Measurements from ENCODE around the gene UMODL1.

UMODL1 gene

DNA sequence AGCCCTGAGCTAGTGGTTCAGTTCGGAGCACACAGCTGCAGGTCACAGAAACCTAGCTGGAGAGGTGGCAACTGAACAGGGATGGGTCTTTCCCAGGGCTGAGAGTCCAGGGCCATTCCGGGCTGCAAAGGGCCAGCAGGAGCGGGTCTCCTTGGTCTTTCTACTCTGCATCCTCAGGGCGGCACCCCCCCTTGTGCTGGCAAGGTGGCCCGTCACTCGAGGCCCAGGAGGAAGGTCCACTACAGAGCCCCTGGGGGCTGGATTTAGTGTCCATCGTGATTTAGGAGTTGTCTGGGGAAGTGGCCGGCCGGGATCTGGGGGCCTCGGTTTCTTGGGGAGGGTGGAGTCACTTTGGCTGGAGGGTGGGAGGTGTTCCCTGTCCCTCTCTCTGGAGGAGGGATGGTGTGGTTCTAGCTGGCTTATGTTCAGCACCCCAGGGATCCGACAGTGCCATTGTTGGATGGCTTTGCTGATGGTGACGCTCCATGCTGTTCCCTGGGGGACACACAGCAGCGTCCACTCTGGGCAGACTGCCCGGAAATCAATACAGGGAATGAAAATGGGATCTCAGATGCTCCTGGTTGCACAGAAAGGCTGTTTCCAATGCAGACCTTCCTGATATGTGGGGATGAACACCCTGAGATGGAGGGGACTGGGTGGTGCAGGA, 64.4 kb downstream of the UMODL1 start:
- DNase-seq, result no peak

DNA sequence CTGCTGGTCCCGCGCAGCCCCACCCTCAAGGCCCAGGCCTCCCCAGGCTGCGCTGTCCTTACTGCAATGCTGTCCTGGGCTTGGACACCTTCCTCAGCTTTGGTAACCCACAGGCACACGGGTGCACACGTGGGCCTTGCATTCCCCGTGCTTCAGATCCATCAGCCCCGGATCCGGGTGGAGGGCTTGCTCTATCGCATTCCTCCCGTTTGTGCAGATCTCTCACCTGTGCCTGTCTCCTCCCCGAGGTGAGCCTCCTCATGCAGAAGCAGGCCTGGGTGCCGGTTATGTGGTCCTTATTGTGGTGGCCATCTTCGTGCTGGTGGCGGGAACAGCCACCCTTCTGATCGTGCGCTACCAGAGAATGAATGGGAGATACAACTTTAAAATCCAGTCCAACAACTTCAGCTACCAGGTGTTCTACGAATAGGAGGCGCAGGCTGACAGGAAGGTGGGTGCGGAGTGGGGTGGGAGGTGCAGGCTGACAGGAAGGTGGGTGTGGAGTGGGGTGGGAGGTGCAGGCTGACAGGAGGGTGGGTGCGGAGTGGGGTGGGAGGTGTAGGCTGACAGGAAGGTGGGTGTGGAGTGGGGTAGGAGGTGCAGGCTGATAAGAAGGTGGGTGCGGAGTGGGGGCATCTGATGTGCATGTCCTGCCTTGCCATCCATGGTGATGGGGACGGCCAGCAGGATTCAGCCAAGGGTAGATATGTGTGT, 66.2 kb downstream of the UMODL1 start:
- DNase-seq, result no peak

DNA sequence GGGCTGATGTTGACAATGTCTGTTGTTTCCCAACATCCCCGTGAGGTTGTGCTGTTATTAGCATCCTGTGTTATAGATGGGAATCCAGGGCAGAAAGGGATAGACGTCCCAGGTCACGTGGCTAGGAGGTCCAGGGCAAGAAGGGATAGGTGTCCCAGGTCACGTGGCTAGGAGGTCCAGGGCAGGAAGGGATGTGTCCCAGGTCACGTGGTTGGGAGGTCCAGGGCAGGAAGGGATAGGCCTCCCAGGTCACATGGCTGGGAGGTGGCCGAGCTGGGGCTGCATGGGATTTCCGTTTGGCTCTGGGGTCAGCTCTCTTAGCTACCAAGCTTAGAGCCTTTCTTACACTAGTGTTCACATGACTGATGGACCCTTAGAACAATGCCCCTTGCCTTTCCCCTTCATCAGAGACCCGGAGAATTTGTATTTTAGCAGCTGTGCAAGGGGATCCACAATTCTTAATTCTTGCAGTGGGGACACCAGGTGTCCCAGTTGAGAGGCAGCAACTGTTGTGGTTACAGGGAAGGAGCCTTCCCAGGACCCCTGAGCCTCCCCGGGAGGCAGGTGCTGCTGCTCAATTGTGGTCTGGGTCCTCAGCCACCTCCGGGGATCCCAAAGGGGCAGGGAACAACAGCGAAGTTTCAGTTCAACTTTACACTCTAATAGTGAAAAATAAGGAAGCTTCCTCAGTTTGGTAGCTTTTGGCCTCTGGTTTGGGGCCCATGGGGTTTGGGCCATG, 69.2 kb downstream of the UMODL1 start:
- no peak for DNase-seq

DNA sequence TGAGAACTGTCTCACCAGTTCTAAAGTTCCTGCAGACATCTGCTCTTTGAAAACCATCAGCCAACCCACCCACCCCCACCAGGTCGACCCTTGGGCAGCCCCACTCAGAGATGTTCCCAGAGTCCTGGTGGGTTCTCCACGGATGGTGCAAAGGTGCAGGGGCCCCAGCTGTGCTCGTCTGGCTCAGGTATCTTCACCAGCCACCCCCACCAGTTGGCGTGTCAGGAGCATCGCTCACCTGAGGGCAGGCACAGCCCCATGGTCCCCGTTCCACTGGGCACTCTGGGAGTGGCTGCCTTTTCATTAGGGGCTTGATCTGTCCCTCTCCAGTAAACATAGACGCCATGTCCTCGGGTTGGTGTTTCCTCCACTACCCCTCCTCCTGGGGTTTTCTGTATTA, 70.5 kb downstream of the UMODL1 start:
- DNase-seq, result no peak

DNA sequence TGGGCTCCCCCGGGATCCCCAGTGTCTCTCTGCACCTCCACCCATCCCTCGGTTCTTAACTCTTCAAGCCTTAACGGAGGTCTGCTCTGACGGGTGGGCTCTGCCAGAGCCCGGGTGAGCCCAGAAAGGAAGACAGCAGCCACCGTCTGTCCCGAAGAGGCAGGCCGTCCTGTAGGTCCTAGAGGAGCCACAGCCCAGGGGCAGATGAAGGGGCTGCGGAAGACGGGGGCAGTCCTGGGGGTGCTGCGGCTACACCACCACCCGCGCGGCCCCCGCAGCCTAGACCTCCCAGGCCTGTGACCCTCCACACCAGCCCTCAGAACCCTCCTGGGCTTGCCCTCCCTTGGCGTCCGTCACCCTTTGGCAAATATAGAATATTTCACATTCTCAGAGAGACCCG, 71.0 kb downstream of the UMODL1 start:
- DNase-seq, result no peak

DNA sequence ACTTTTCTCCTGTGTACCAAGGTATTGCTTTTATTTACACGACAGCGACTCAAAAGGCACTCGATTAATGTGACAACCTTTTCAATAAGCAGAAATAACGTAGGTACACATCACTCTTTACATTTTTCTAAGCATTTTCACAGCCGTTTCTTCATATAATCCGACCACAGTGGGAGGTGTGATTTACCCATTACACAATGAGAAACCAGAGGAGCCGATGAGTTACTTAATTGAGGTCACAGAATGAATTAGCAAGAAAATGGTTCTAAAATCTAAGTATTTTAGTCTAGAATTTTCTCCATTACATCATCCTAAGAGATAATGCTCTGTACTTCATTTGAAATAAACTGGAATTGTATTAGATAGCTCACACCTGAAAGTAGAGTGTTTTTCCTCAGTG, 71.5 kb downstream of the UMODL1 start:
- no peak for DNase-seq

DNA sequence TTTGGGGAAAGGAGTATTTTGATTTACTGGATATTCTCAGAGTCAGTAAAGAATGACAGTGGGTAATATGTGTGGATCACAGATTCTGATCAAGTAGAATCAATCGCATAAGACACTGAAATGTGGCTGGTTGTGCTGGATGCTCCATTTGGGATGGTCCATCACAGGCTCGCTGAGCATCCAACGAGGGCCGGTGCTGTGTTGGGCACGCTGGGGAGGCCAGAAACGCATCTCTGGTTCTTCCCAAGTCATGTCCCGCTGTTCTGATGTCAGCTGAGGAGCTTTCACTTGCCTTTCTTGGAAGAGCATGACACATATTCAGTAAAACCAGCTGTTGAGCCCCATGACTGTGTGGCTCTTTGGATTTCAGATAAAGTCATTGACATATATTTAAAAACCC, 72.0 kb downstream of the UMODL1 start:
- peak; percentile 34 for DNase-seq

DNA sequence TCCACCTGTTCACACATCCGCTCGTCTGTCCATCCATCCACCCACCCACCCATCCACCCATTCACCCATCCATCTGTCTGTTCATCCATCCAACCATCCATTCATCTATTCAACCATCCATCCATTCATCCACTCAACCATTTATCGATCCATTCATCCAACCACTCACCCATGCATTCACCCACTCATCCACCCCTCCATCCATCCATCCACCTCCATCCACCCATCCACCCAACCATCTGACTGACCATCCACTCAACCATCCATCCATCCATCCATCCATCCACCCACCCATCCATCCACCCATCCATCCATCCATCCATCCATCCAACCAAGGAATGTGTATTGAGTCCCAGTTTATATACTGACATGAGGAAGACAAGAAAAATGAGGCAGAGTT, 73.1 kb downstream of the UMODL1 start:
- no peak for DNase-seq

DNA sequence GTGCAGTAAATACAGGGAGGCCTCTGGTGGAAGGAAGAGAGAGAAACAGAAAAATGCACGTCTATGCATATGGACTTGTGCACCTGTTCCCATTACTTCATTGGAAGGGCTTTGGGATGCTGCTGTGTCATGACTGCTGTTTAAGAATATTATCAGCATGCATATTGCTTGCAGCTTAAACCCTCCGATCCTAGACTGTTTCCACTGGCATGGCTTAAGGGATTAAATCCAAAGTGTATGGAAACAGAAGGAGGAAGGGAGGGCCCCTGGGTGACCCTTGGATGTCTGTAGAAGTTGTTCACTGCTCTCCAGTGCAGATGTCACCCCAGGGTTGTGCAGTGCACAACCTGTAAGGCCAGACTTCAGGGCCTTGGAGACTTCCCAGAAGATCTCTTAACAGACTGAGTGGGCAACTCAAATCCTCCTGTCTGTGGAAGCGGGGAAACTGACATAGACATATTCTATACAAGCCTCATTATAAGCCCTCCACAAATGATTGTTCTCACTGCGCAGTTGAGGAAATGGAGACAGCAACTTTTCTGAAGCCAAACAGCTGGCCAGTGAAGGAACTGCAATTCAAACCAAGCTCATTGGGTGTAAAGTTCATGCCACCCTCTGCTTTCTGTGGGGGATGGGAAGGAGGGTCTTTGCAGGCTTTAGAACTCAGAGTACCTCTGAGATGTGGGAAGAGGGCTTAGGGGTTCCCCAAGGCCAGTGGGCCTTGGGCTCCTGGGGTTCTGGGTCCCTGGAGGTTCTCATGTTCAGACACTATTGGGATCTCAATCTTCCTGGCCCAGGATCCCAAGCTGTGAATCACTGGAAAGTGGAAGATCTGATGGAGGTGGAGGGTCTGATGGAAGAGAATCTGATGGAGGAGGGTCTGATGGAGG, 73.8 kb downstream of the UMODL1 start:
- DNase-seq, result no peak

DNA sequence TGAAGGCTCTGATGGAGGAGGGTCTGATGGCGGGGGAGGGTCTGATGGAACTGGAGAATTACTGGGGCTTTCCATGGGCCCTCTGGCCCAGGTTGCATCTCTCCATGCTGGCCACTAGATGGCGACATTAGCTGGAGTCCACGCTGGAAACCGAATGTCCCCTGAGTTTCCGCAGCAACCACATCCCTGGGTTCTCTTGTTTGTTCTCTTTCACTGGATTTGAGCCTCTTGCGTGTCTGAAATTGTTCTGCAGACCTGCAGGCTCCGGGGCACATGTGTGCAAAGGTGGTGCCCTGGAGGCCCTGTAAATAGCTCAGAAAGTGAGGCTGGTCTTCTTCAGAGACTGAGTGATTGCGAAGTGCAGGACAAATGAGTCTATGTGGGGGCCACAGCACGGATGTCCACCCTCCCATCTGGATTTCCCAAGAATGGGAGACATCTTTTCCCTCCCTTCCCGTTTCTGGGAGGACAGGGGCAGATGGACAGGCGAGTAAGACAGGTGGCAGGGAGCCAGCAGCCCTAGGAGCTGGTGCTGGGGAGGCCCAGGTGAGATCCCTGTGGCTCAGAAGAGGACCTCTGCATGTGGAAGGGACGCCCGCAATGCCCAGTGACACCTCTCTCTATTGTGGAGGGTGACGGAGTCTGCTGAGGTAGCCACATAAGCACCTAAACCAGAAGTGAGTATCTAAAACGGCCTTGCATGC, 74.6 kb downstream of the UMODL1 start:
- DNase-seq, result peak; percentile 80

DNA sequence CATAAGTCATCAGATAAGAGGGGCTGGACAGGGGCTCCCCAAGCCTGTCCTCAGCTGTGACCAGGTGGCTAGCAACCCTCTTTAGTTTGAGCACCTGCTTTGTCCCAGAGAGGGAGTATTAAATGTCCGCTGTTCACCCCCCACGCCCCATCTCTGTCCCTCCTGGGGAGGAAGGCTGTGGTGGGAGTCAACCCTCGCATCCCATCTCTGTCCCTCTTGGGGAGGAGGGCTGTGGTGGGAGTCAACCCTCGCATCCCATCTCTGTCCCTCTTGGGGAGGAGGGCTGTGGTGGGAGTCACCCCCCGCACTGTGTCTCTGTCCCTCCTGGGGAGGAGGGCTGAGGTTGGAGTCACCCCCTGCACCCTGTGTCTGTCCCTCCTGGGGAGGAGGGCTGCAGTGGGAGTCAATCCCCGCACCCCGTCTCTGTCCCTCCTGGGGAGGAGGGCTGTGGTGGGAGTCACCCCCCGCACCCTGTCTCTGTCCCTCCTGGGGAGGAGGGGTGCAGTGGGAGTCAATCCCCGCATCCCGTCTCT, 75.2 kb downstream of the UMODL1 start:
- DNase-seq, result no peak

DNA sequence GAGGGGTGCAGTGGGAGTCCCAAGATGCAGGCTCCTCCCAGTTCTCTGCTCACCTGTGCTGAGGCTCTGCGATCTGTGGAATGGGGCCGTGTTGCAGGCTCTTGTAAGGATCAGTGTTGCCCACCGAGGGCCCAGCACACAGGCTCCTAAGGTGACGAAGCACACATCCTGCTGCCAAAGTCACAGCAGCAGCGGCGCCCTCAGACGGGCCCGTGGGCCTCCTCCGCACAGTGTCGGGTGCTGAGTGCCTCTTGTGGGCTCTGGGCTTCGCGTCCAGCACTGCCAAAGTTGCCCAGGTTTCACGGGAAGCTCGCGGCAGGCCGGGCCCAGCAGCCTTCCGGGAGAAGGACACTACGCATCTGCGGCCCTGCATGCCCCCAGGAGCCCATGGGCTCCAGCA, 75.7 kb downstream of the UMODL1 start:
- DNase-seq, result no peak

DNA sequence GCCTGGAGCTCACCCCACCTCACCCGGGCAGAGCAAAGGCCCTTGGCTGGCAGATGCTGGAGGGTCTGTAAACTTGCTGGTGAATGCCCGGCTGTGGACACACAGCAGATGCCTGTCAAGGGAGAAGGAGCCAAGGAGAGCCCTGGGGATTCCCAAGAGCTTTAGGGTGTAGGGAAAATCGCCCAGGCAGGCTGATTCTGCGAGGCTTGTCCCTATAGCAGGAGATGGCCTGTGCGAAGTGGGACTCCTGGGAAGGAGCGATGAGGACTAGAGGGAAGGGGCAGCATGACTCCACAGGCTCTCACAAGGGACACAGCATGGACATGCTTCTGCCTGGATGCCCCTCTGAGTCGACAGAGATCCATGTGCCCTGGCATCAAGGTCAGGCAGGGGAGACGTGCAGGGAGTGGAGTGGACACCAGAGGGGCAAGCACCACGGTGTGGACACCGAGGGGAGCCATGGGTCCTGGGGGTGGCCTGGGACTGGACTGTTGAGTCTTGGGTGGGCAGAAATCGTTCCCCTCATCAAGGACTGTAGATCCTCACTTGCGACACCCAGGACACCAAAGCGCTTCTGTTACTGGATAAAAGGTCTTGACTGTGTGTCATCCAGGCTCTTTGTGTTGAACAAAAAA, 76.4 kb downstream of the UMODL1 start:
- DNase-seq, result no peak

DNA sequence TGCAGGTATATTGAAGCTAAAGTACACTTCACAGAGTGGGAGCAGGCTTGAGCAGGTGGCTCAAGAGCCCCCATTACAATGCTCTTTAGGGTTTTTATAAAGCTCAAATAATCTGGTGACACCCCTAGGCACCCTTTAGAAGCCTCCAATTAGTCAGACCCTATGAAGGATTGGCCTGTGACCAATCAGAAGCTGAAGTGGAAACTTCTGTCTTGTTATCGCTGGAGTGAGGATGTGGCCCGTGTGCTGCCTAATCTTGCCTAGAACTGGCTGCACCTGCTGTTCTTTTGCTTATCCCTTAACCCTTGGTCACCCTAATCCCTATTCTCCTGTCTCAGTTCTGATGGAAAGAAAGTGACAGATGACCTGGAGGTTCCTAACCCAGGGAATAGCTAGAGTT, 77.0 kb downstream of the UMODL1 start:
- DNase-seq, result peak; percentile 47

DNA sequence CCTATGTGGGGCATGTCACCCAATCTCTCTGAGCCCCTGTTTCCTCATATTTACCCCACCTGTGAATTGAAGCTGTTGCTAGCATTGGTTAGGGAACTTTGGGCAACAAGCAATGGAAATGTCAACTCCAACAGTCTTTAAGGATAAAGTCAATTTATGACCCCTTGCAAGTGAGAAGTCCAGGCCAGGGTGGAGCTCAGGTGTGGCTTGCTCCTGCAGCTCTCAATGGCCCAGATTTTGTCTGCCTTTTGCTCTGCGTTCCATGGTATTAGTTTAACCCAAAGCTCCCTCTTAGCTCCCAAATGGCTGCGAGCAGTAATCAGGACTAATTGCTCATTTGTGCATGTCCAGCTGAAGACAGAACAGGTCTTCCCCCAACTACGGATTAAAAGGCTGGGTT, 77.5 kb downstream of the UMODL1 start:
- no peak for DNase-seq

DNA sequence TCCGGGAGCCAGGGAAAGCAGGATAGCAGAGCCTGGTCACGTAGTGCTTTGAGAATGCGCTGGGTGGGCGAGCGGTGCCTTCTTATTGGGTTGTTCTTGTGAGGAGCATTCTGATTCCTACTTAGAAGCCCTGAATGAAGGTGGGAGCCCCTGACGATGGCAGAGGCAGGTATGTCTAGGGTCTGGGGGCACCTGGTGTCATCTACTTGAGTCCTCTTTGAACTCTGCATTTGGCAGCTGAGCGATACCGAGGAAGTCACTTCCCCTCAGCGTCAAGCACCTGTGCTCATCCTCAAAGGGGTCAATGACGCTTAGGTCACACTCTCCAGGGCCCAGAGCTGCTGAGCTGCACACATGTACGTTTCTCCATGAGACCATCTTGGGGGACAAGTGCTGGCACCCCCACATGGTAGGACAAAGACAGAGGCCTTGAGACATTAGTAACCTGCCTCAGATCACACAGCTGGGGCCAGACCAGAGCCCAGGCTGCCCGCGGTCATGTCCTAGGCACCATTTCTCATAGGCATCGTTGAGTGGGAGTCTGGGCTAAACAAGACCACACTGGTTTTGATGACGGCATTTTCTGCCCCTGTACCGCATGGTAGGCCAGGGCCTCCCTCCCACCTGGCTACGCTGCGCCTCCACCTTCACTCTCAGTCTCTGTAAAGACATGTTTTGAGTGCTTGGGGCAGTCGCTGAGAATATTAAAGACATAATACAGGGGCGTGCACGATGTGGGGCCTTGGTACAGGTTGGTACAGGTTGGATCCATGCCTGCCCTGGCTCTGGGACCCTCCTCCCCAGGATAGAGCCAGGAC, 78.7 kb downstream of the UMODL1 start:
- DNase-seq, result no peak

DNA sequence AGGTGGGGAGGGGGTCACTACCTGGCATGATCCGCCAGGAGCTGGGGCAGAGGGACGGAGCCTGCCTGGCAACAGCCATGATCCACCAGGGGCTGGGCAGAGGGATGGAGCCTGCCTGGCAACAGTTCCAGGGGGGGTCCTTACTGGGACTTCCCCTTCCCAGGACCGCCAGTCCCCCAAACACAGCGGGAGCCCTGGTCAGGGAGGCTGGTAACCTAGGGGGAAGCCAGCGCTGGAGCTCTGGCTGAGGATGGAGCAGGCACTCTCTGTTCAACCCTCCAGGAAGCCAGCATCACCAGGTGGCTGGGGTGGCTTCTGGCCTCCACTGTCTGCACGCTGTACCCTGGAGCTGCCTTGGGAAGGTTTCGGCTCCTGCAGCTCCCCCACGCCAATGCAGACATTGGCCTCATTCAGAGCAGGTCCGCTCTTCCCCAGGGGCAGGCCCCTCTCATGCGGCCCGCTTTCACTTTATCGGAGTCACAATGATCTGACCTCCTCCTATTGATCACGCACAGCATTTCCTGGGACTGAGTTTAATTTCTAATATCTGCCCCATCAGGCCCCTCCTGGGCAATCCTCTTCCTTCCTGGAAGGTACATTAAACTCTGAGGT, 79.5 kb downstream of the UMODL1 start:
- DNase-seq, result no peak

DNA sequence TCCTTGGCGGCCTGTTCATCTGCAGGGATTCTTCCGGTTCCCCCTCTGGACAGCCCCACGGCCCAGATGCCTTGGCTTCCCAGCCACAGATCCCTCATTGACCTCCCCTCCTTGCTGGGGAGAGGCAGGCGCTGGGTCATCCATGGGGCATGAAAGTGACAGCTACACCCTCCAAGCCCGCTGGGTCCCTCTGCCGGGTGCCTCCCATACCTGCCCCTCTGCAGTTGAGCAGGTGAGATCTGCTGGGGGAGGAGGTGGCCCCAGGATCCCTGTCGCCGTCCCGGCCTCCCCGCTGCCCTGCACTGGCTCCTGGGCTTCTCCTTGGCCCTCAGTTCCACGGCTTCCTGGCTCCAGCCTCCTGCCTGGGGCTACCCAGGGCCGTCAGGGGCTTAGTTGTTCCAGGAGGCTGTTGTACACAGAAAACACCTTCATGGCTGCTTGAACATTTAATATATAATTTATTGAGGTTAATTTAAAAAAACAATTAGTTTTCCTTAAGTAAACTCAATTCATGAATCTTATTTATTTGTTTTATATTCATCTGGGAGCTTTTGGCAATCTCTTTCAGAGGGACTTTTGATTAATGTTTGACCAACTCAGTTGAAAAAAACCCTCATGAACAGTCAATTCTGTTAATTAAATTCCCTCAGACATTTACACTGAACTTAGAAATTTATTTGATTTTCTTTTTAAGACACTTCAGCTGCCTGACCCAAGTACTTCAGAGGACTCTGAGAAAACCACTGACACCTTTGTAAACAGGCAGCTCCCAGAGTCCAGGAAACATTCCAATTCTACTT, 80.2 kb downstream of the UMODL1 start:
- no peak for DNase-seq

DNA sequence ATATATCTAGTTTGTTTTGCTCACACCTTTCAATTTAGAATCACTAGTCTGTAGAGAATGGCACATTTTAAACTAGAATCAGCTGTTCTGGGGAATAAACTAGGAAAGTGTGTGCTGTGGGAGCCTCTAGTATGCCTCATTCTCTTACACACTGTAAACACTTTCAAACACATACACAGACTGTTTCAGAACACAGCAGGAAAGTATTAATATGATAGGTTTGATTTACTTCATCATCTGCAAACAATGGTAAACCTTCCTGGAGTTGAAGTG, 80.8 kb downstream of the UMODL1 start:
- no peak for DNase-seq

Data from OCI-M1 (cell line).